Mesendoderm (in vitro differentiated cells): ENCODE data around the gene C5.
"Not testable (repeated sequence)": the region's sequence is repeated elsewhere in the genome, so short reads cannot be mapped to it uniquely, and the experiment has no call there.

Experiments
- DNase-seq: peaks from one replicate; pipeline ENCODE4 v3.0.0; 2013
- H2AK5ac ChIP-seq: 2 replicates; pipeline ENCODE4 v1.6.1; 2013; ENCODE audit warnings: low read length, inconsistent platforms
- H2BK120ac ChIP-seq: 2 replicates; pipeline ENCODE4 v1.6.1; 2013; ENCODE audit warnings: low read depth, mild to moderate bottlenecking, low read length, moderate library complexity, mixed read lengths
- H2BK15ac ChIP-seq: replicated peaks from 2 replicates; pipeline ENCODE4 v1.6.1; 2013; ENCODE audit warnings: low read depth, mild to moderate bottlenecking, moderate library complexity
- H2BK5ac ChIP-seq: 2 replicates; pipeline ENCODE4 v1.6.1; 2013; ENCODE audit warnings: low read length, inconsistent platforms
- H3K18ac ChIP-seq: 2 replicates; pipeline ENCODE4 v1.6.1; 2013; ENCODE audit warnings: mild to moderate bottlenecking, low read length, mixed read lengths
- H3K23ac ChIP-seq: one replicate; pipeline ENCODE4 v1.6.1; 2013; ENCODE audit warnings: low read length
- H3K27ac ChIP-seq: 2 replicates; pipeline ENCODE4 v1.5.1; 2013; ENCODE audit warnings: low read depth, mild to moderate bottlenecking, inconsistent platforms, low read length, moderate library complexity
- H3K27me3 ChIP-seq: 2 replicates; pipeline ENCODE4 v1.6.1; 2013; ENCODE audit warnings: low read length, control low read depth, mild to moderate bottlenecking, inconsistent platforms; ENCODE audit not compliant: insufficient read depth, poor library complexity
- H3K36me3 ChIP-seq: 2 replicates; pipeline ENCODE4 v1.6.1; 2013; ENCODE audit warnings: low read length, inconsistent platforms; ENCODE audit not compliant: control insufficient read depth, insufficient read depth
- H3K4ac ChIP-seq: one replicate; pipeline ENCODE4 v1.6.1; 2013; ENCODE audit warnings: low read depth, mild to moderate bottlenecking, low read length, moderate library complexity
- H3K4me1 ChIP-seq: 2 replicates; pipeline ENCODE4 v1.6.1; 2013; ENCODE audit warnings: low read depth, low read length, inconsistent platforms; ENCODE audit not compliant: control insufficient read depth
- H3K4me2 ChIP-seq: 2 replicates; pipeline ENCODE4 v1.6.1; 2013; ENCODE audit warnings: low read length
- H3K4me3 ChIP-seq: 2 replicates; pipeline ENCODE4 v1.5.1; 2013; ENCODE audit warnings: mild to moderate bottlenecking, low read length
- H3K56ac ChIP-seq: one replicate; pipeline ENCODE4 v1.6.1; 2013; ENCODE audit warnings: low read length
- H3K79me1 ChIP-seq: 2 replicates; pipeline ENCODE4 v1.6.1; 2013; ENCODE audit warnings: low read length, inconsistent platforms
- H3K79me2 ChIP-seq: 2 replicates; pipeline ENCODE4 v1.6.1; 2013; ENCODE audit warnings: mild to moderate bottlenecking, low read length; ENCODE audit not compliant: control insufficient read depth, insufficient read depth
- H3K9ac ChIP-seq: 2 replicates; pipeline ENCODE4 v1.6.1; 2013; ENCODE audit warnings: low read length, inconsistent platforms
- H4K5ac ChIP-seq: one replicate; pipeline ENCODE4 v1.6.1; 2013; ENCODE audit warnings: low read length
- H4K8ac ChIP-seq: one replicate; pipeline ENCODE4 v1.6.1; 2013; ENCODE audit warnings: low read depth, mild to moderate bottlenecking, control low read depth, low read length, moderate library complexity
- WGBS: extraction: QIAGEN DNeasy Blood & Tissue Kit; methylation state at CpG from one replicate; pipeline ENCODE4 v1.1.7; 2013; ENCODE audit warnings: low lambda C conversion rate, missing lambda C conversion rate; ENCODE audit not compliant: insufficient coverage; ENCODE audit errors: extremely low coverage; 5-methylcytosine and 5-hydroxymethylcytosine counted together

The C5 gene

GRCh38 chr9:120978987-120979386 is 71.1 kb downstream of the C5 start:
- Histone ChIP-seq H4K5ac (no peak overlapping the region), H3K18ac (no peak overlapping the region), H3K9ac (no peak overlapping the region), H3K27me3 (no peaks in the 10 kb centered on the region), H3K23ac (no peak overlapping the region), H3K79me2 (no peaks in the 10 kb centered on the region), H3K79me1 (no peaks in the 10 kb centered on the region), H3K27ac (no peak overlapping the region), H2BK5ac (no peak overlapping the region), H4K8ac (no peak overlapping the region), H3K4me3 (no peak overlapping the region), H3K4ac (no peak overlapping the region), H3K36me3 (no peaks in the 10 kb centered on the region), H3K4me1 (no peaks in the 10 kb centered on the region), H2BK15ac (no peak overlapping the region), H2AK5ac (no peak overlapping the region), H3K56ac (no peak overlapping the region), H3K4me2 (no peak overlapping the region), H2BK120ac (no peak overlapping the region)
- WGBS, result no CpG with 5 or more reads among the region's 3 CpGs
- no peak for DNase-seq

GRCh38 chr9:120977321-120977720 is 72.8 kb downstream of the C5 start:
- no peak overlapping the region for H3K9ac ChIP-seq
- H3K79me1 ChIP-seq, result no peaks in the 10 kb centered on the region
- no peaks in the 10 kb centered on the region for H3K27me3 ChIP-seq
- no peaks in the 10 kb centered on the region for H3K4me1 ChIP-seq
- H3K4me2 ChIP-seq, result no peak overlapping the region
- no peak overlapping the region for H3K18ac ChIP-seq
- DNase-seq, result no peak
- H3K23ac ChIP-seq, result no peak overlapping the region
- H2BK15ac ChIP-seq, result no peak overlapping the region
- no peaks in the 10 kb centered on the region for H3K79me2 ChIP-seq
- no peak overlapping the region for H2BK5ac ChIP-seq
- H2BK120ac ChIP-seq, result no peak overlapping the region
- no peak overlapping the region for H3K4ac ChIP-seq
- H4K5ac ChIP-seq, result no peak overlapping the region
- no peak overlapping the region for H4K8ac ChIP-seq
- no peak overlapping the region for H3K27ac ChIP-seq
- no peak overlapping the region for H3K4me3 ChIP-seq
- no peak overlapping the region for H2AK5ac ChIP-seq
- no peak overlapping the region for H3K56ac ChIP-seq
- no peaks in the 10 kb centered on the region for H3K36me3 ChIP-seq
- no CpG with 5 or more reads among the region's 1 CpG for WGBS

- Histone ChIP-seq H2AK5ac (no peak overlapping the region), H2BK15ac (no peak overlapping the region), H3K4me2 (no peak overlapping the region), H4K5ac (no peak overlapping the region), H2BK120ac (no peak overlapping the region), H4K8ac (no peak overlapping the region), H3K79me1 (no peaks in the 10 kb centered on the region), H3K56ac (no peak overlapping the region), H3K18ac (no peak overlapping the region), H3K4ac (no peak overlapping the region), H3K27ac (no peak overlapping the region), H2BK5ac (no peak overlapping the region), H3K23ac (no peak overlapping the region), H3K4me1 (no peaks in the 10 kb centered on the region), H3K9ac (no peak overlapping the region), H3K27me3 (no peaks in the 10 kb centered on the region), H3K36me3 (no peaks in the 10 kb centered on the region), H3K79me2 (no peaks in the 10 kb centered on the region), H3K4me3 (no peak overlapping the region)
- no CpG with 5 or more reads among the region's 1 CpG for WGBS
- DNase-seq, result no peak
Observed at GRCh38 chr9:120974921-120975320, 75.2 kb downstream of the C5 start.

- no peak overlapping the region for H3K4ac ChIP-seq
- H3K4me3 ChIP-seq, result no peak overlapping the region
- DNase-seq, result no peak
- H3K4me2 ChIP-seq, result no peak overlapping the region
- no peaks in the 10 kb centered on the region for H3K36me3 ChIP-seq
- no peak overlapping the region for H2BK120ac ChIP-seq
- H3K27me3 ChIP-seq, result no peaks in the 10 kb centered on the region
- no peak overlapping the region for H4K8ac ChIP-seq
- H3K79me1 ChIP-seq, result no peaks in the 10 kb centered on the region
- H3K18ac ChIP-seq, result no peak overlapping the region
- H3K79me2 ChIP-seq, result no peaks in the 10 kb centered on the region
- no peak overlapping the region for H4K5ac ChIP-seq
- H3K23ac ChIP-seq, result no peak overlapping the region
- H3K4me1 ChIP-seq, result no peaks in the 10 kb centered on the region
- no peak overlapping the region for H3K56ac ChIP-seq
- H2BK5ac ChIP-seq, result no peak overlapping the region
- H2AK5ac ChIP-seq, result no peak overlapping the region
- no peak overlapping the region for H2BK15ac ChIP-seq
- no peak overlapping the region for H3K27ac ChIP-seq
- H3K9ac ChIP-seq, result no peak overlapping the region
- WGBS, result no CpG with 5 or more reads among the region's 2 CpGs
Observed at GRCh38 chr9:120974181-120974580, 75.9 kb downstream of the C5 start.

GRCh38 chr9:120971938-120972337 is 78.1 kb downstream of the C5 start:
- no peak overlapping the region for H3K56ac ChIP-seq
- H3K4ac ChIP-seq, result no peak overlapping the region
- no peaks in the 10 kb centered on the region for H3K79me1 ChIP-seq
- H3K4me2 ChIP-seq, result no peak overlapping the region
- DNase-seq, result no peak
- no peak overlapping the region for H2BK120ac ChIP-seq
- no peak overlapping the region for H3K27ac ChIP-seq
- H4K8ac ChIP-seq, result no peak overlapping the region
- no peak overlapping the region for H2BK15ac ChIP-seq
- no peaks in the 10 kb centered on the region for H3K27me3 ChIP-seq
- H3K36me3 ChIP-seq, result no peaks in the 10 kb centered on the region
- H2BK5ac ChIP-seq, result no peak overlapping the region
- H3K18ac ChIP-seq, result no peak overlapping the region
- no peaks in the 10 kb centered on the region for H3K4me1 ChIP-seq
- no peak overlapping the region for H3K4me3 ChIP-seq
- H3K23ac ChIP-seq, result no peak overlapping the region
- H2AK5ac ChIP-seq, result no peak overlapping the region
- H3K9ac ChIP-seq, result no peak overlapping the region
- no peak overlapping the region for H4K5ac ChIP-seq
- no peaks in the 10 kb centered on the region for H3K79me2 ChIP-seq

- not testable (repeated sequence) for H2BK5ac ChIP-seq, H2BK15ac ChIP-seq, H3K27ac ChIP-seq, H3K18ac ChIP-seq, H3K27me3 ChIP-seq, H3K36me3 ChIP-seq, H3K4me2 ChIP-seq, H3K4me3 ChIP-seq, H2AK5ac ChIP-seq, H3K56ac ChIP-seq, H3K79me2 ChIP-seq, H3K79me1 ChIP-seq, H3K23ac ChIP-seq, H4K5ac ChIP-seq, H3K4me1 ChIP-seq, H3K9ac ChIP-seq, H2BK120ac ChIP-seq, DNase-seq, H4K8ac ChIP-seq, H3K4ac ChIP-seq
- no CpG with 5 or more reads among the region's 9 CpGs for WGBS
Observed at GRCh38 chr9:120971471-120971870, 78.6 kb downstream of the C5 start.
